Astrocyte (in vitro differentiated cells and primary cell): ENCODE measurements around the gene ARVCF. TPM values are rescaled to one million over a fixed set of nuclear protein-coding genes. Genes with fewer than 3 reads are reported as not detected.

ENCODE experiments used
- DNase-seq: peaks from one replicate; pipeline ENCODE4 v3.0.0-alpha.2; 2010; ENCODE audit warnings: low read depth
- FAIRE-seq: peaks from 2 replicates; lab custom pipeline; 2011; peaks lifted over from hg19 to GRCh38; lab: Jason Lieb, UNC
- H2AFZ ChIP-seq: 2 replicates; pipeline ENCODE4 v1.6.0; 2012; ENCODE audit warnings: low read depth, low read length, inconsistent platforms
- H3K27ac ChIP-seq: 2 replicates; pipeline ENCODE4 v1.5.1; 2011; ENCODE audit warnings: low read depth, low read length, inconsistent platforms
- H3K27me3 ChIP-seq: 2 replicates; pipeline ENCODE4 v1.6.0; 2011; ENCODE audit warnings: low read length, inconsistent platforms; ENCODE audit not compliant: insufficient read depth
- H3K36me3 ChIP-seq: 2 replicates; pipeline ENCODE4 v1.5.1; 2011; ENCODE audit warnings: low read length, inconsistent platforms; ENCODE audit not compliant: insufficient read depth
- H3K4me1 ChIP-seq: 2 replicates; pipeline ENCODE4 v1.5.1; 2011; ENCODE audit warnings: low read length, inconsistent platforms; ENCODE audit not compliant: insufficient read depth
- H3K4me2 ChIP-seq: 2 replicates; pipeline ENCODE4 v1.6.0; 2012; ENCODE audit warnings: low read length, inconsistent platforms
- H3K4me3 ChIP-seq: 2 replicates; pipeline ENCODE4 v1.5.1; 2011; ENCODE audit warnings: low read depth, mild to moderate bottlenecking, low read length, inconsistent platforms; ENCODE audit not compliant: insufficient read depth
- H3K79me2 ChIP-seq: 2 replicates; pipeline ENCODE4 v1.6.0; 2012; ENCODE audit warnings: mild to moderate bottlenecking, low read length, inconsistent platforms; ENCODE audit not compliant: insufficient read depth
- H3K9ac ChIP-seq: 2 replicates; pipeline ENCODE4 v1.6.0; 2012; ENCODE audit warnings: mild to moderate bottlenecking, low read length, inconsistent platforms
- H3K9me3 ChIP-seq: 2 replicates; pipeline ENCODE4 v1.5.1; 2012; ENCODE audit warnings: low read depth, mild to moderate bottlenecking, low read length, inconsistent platforms; ENCODE audit not compliant: insufficient read depth
- H4K20me1 ChIP-seq: 2 replicates; pipeline ENCODE4 v1.6.0; 2012; ENCODE audit warnings: low read length, inconsistent platforms; ENCODE audit not compliant: insufficient read depth
- H3K27ac Mint-ChIP-seq: one replicate; pipeline ENCODE4 v1.8.0; 2021; ENCODE audit warnings: mild to moderate bottlenecking, mixed read lengths; ENCODE audit not compliant: unreplicated experiment
- H3K27me3 Mint-ChIP-seq: one replicate; pipeline ENCODE4 v1.8.0; 2021; ENCODE audit warnings: low read depth, mixed read lengths; ENCODE audit not compliant: unreplicated experiment
- H3K36me3 Mint-ChIP-seq: one replicate; pipeline ENCODE4 v1.8.0; 2021; ENCODE audit warnings: low read depth, mixed read lengths; ENCODE audit not compliant: unreplicated experiment
- H3K4me1 Mint-ChIP-seq: one replicate; pipeline ENCODE4 v1.8.0; 2021; ENCODE audit warnings: low read depth, mixed read lengths; ENCODE audit not compliant: unreplicated experiment
- H3K4me3 Mint-ChIP-seq: one replicate; pipeline ENCODE4 v1.8.0; 2021; ENCODE audit warnings: mild to moderate bottlenecking, moderate library complexity, mixed read lengths; ENCODE audit not compliant: unreplicated experiment
- H3K9me3 Mint-ChIP-seq: one replicate; pipeline ENCODE4 v1.8.0; 2021; ENCODE audit warnings: mild to moderate bottlenecking, mixed read lengths; ENCODE audit not compliant: unreplicated experiment
- CTCF ChIP-seq: IDR thresholded peaks from 2 replicates; pipeline ENCODE4 v1.5.1; 2011; ENCODE audit warnings: low read depth, mild to moderate bottlenecking, inconsistent platforms, low read length, moderate library complexity; ENCODE audit not compliant: insufficient read depth
- EZH2 ChIP-seq: IDR thresholded peaks from 2 replicates; pipeline ENCODE4 v1.6.1; 2012; ENCODE audit warnings: mild to moderate bottlenecking, low read length, inconsistent platforms; ENCODE audit not compliant: insufficient read depth
- total RNA-seq: library from RNA; stranded (reverse); gene quantifications from 2 replicates; pipeline ENCODE4 v1.2.1, GENCODE V29; 2021

Gene ARVCF
- total RNA-seq, 1 donor from 2014 or later: 17.9 TPM

- Mint-ChIP-seq H3K9me3 (no peaks in the 10 kb centered on the region), H3K4me3 (no peak overlapping the region), H3K27me3 (no peaks in the 10 kb centered on the region), H3K36me3 (peaks cover 27% of the 10 kb centered on the region), H3K4me1 (no peaks in the 10 kb centered on the region), H3K27ac (no peak overlapping the region)
- Histone ChIP-seq H3K9me3 (no peaks in the 10 kb centered on the region), H3K4me2 (no peak overlapping the region), H4K20me1 (peaks cover 26% of the 10 kb centered on the region), H3K27me3 (no peaks in the 10 kb centered on the region), H3K4me3 (no peak overlapping the region), H3K9ac (no peak overlapping the region), H2AFZ (no peak overlapping the region), H3K36me3 (no peaks in the 10 kb centered on the region), H3K27ac (no peak overlapping the region), H3K79me2 (no peaks in the 10 kb centered on the region), H3K4me1 (no peaks in the 10 kb centered on the region)
- FAIRE-seq (no peak), DNase-seq (no peak)
- TF ChIP-seq EZH2 (no peak), CTCF (no peak)
Measured at GRCh38 chr22:20040327-20041200, 23.9 kb upstream of the ARVCF start.

- H3K36me3 Mint-ChIP-seq: peaks cover 28% of the 10 kb centered on the region
- no peaks in the 10 kb centered on the region for H3K27me3 ChIP-seq
- H3K9ac ChIP-seq: no peak overlapping the region
- H3K4me1 Mint-ChIP-seq: no peaks in the 10 kb centered on the region
- DNase-seq (no peak), FAIRE-seq (no peak)
- no peak overlapping the region for H3K4me3 ChIP-seq
- no peaks in the 10 kb centered on the region for H3K9me3 ChIP-seq
- H2AFZ ChIP-seq: no peak overlapping the region
- H3K4me3 Mint-ChIP-seq: no peak overlapping the region
- H3K27ac ChIP-seq: no peak overlapping the region
- no peaks in the 10 kb centered on the region for H3K27me3 Mint-ChIP-seq
- no peak for TF ChIP-seq EZH2
- TF ChIP-seq CTCF: no peak
- no peaks in the 10 kb centered on the region for H3K36me3 ChIP-seq
- H3K9me3 Mint-ChIP-seq: no peaks in the 10 kb centered on the region
- H4K20me1 ChIP-seq: peaks cover 33% of the 10 kb centered on the region
- H3K79me2 ChIP-seq: no peaks in the 10 kb centered on the region
- H3K4me1 ChIP-seq: no peaks in the 10 kb centered on the region
- no peak overlapping the region for H3K4me2 ChIP-seq
- no peak overlapping the region for H3K27ac Mint-ChIP-seq
Measured at GRCh38 chr22:20039683-20040325, 23.2 kb upstream of the ARVCF start.

- Histone ChIP-seq H3K79me2 (no peaks in the 10 kb centered on the region), H3K4me3 (no peak overlapping the region), H3K27me3 (no peaks in the 10 kb centered on the region), H3K4me2 (no peak overlapping the region), H3K9ac (no peak overlapping the region), H3K4me1 (no peaks in the 10 kb centered on the region), H2AFZ (no peak overlapping the region), H3K9me3 (no peaks in the 10 kb centered on the region), H3K36me3 (no peaks in the 10 kb centered on the region), H3K27ac (no peak overlapping the region), H4K20me1 (peaks cover 40% of the 10 kb centered on the region)
- Mint-ChIP-seq H3K36me3 (peaks cover 33% of the 10 kb centered on the region), H3K4me1 (no peaks in the 10 kb centered on the region), H3K27ac (no peak overlapping the region), H3K9me3 (peaks cover 4% of the 10 kb centered on the region), H3K4me3 (no peak overlapping the region), H3K27me3 (no peaks in the 10 kb centered on the region)
- TF ChIP-seq CTCF (no peak), EZH2 (no peak)
- no peak for DNase-seq
- no peak for FAIRE-seq
Measured at GRCh38 chr22:20038574-20038973, 22.0 kb upstream of the ARVCF start.
